ENCODE data around the gene HTR7.

DNA sequence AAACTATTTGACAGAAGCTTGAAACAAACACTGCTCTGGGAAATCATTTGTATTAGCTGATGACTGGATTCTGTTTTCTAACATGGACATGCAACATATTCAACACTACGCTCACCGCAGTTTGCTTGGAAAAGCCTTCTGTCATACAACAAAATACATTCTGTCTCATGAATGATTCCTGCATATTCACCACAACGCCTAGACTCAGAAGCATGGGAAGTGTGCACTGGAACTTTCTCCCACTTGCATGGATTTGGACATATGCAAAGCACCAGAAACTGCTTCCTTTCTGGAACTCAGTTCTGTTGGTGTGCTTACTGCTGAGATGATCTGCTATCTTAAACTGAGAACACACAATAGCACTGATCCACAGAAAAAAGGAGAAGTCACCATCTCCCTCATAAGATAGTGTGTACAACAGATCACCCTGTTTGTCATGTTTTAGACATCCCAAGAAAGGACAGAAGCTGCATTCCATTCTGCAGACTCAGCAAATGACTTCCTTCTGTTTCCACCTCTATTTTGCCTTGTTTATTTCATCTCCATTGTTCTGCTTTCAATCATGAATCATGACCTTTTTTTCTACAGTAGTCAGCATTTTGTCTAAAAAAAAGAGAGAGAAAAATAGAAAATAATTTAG is 115.8 kb downstream of the HTR7 start:
- TF ChIP-seq EZH2 (IDR thresholded peaks at IDR 0.05) (no peak), POLR2AphosphoS5 (IDR thresholded peaks at IDR 0.05; ENCODE audit: borderline replicate concordance, low read depth, low read length) (no peak), FOXP2 (optimal IDR thresholded peaks at IDR 0.05; ENCODE audit: control extremely low read depth, extremely low read length, insufficient read depth) (no peak)

Data from SK-N-MC (cell line).